CD4-positive, alpha-beta memory T cell (primary cell): ENCODE data around the gene KIF26B. TPM values are rescaled to one million over a fixed set of nuclear protein-coding genes. Genes with fewer than 3 reads are reported as not detected.
"Not testable (repeated sequence)": the region's sequence is repeated elsewhere in the genome, so short reads cannot be mapped to it uniquely, and the experiment has no call there.

ENCODE experiments used
- CTCF ChIA-PET: fragments of 350-600 bp; sonication (Branson Sonifier 250); formaldehyde crosslinking; loops from one replicate; lab custom pipeline; 2021; ENCODE audit warnings: inconsistent platforms; ENCODE audit not compliant: partially characterized antibody; lab: Charles Lee
- POLR2A ChIA-PET: fragments of 350-600 bp; sonication (Branson Sonifier 250); formaldehyde crosslinking; loops from one replicate; lab custom pipeline; 2021; ENCODE audit not compliant: partially characterized antibody; lab: Charles Lee
- DNase-seq, 5 donors: peaks; one replicate each; pipeline versions ENCODE4 v3.0.0 to v3.0.0-alpha.2; 2020 to 2022; ENCODE audit warnings: mixed read lengths in 1 of 5
- H3K27ac ChIP-seq: one replicate; pipeline ENCODE4 v1.7.0; 2013; ENCODE audit warnings: low read depth, low read length
- H3K27me3 ChIP-seq: 2 replicates; pipeline ENCODE4 v1.7.0; 2013; ENCODE audit warnings: mild to moderate bottlenecking, low read length, moderate library complexity; ENCODE audit not compliant: insufficient read depth
- H3K36me3 ChIP-seq: 2 replicates; pipeline ENCODE4 v1.7.0; 2013; ENCODE audit warnings: mild to moderate bottlenecking, low read length, moderate library complexity; ENCODE audit not compliant: insufficient read depth
- H3K4me1 ChIP-seq: 2 replicates; pipeline ENCODE4 v1.7.0; 2013; ENCODE audit warnings: mild to moderate bottlenecking, low read length, moderate library complexity; ENCODE audit not compliant: insufficient read depth
- H3K4me3 ChIP-seq, 2 donors: one replicate each; pipeline ENCODE4 v1.7.0; 2013; ENCODE audit warnings: low read length in 2 of 2, mild to moderate bottlenecking in 1 of 2
- H3K9me3 ChIP-seq, 2 donors: one replicate each; pipeline ENCODE4 v1.7.0; 2013; ENCODE audit warnings: low read length in 2 of 2, control low read depth in 1 of 2; ENCODE audit not compliant: control insufficient read depth in 1 of 2
- H3K27ac Mint-ChIP-seq, 7 donors: one replicate each; pipeline ENCODE4 v1.8.0; 2020 to 2021; ENCODE audit warnings: mixed read lengths in 7 of 7, mild to moderate bottlenecking in 6 of 7, inconsistent platforms in 3 of 7, moderate library complexity in 3 of 7
- H3K27me3 Mint-ChIP-seq, 2 donors: one replicate each; pipeline ENCODE4 v1.8.0; 2020 to 2021; ENCODE audit warnings: mixed read lengths in 2 of 2
- H3K36me3 Mint-ChIP-seq, 2 donors: one replicate each; pipeline ENCODE4 v1.8.0; 2020 to 2021; ENCODE audit warnings: mixed read lengths in 2 of 2, inconsistent platforms in 1 of 2, mild to moderate bottlenecking in 1 of 2
- H3K4me1 Mint-ChIP-seq, 4 donors: one replicate each; pipeline ENCODE4 v1.8.0; 2020 to 2021; ENCODE audit warnings: mixed read lengths in 4 of 4, mild to moderate bottlenecking in 1 of 4
- H3K4me3 Mint-ChIP-seq, 8 donors: one replicate each; pipeline ENCODE4 v1.8.0; 2020 to 2021; ENCODE audit warnings: mixed read lengths in 8 of 8, mild to moderate bottlenecking in 7 of 8, moderate library complexity in 6 of 8, inconsistent platforms in 3 of 8
- H3K9me3 Mint-ChIP-seq, 8 donors: one replicate each; pipeline ENCODE4 v1.8.0; 2020 to 2021; ENCODE audit warnings: mixed read lengths in 8 of 8, mild to moderate bottlenecking in 5 of 8, inconsistent platforms in 3 of 8, moderate library complexity in 1 of 8
- intact Hi-C: fragments of 100-400 bp; cut with micrococcal nuclease; formaldehyde crosslinking; loops from one replicate; pipeline ENCODE4 v1.15.1; 2023
- polyA plus RNA-seq, 2 donors: library from polyadenylated mRNA; unstranded; fragments of 300-500 nt; fragmentation: Illumina TruSeq; gene quantifications; one replicate each; pipeline ENCODE4 v1.2.3, GENCODE V29; 2021
- total RNA-seq, 2 experiments: library from RNA; stranded (reverse); gene quantifications; one replicate each; pipeline ENCODE4 v1.2.3, GENCODE V29; 2021

Gene KIF26B
- total and polyA plus RNA-seq, 4 experiments from 2014 or later: 0.10 TPM; not detected in 3

DNA sequence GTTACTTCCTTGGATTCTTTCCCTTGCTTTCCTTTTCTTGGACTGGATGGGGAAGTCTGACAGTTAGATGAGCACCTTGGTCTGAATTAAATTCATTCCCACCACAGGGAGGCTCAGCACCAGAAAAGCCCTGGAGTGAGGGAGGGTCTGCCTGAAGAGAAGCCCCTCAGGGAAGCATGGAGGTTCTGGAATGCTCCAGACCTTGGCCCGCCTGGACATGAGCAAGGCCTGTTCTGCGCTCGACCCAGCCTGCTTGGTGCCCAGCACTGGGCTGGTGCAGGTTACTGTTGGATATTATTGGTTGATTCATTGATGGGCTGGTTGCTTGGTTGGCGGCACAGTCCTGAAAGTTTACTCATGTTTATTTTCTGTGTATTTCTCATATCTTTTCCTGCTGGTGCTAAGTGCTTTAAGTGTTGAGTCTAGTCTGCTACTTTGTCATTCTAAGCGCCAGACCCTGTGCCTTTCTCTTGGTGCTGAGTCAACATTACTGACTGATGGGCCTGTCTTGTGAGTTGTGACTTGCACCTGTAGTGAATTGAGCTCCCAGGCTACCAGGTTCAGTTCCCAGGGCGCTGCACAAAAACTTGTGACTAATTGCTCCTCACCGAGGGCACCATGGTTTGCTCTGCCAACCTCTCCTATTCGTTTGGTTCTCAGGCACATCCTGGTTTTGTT lies 538.5 kb downstream of the KIF26B start:
- H3K27me3 Mint-ChIP-seq: no peaks in the 10 kb centered on the region
- H3K27me3 ChIP-seq: no peaks in the 10 kb centered on the region
- H3K9me3 Mint-ChIP-seq: peaks cover 0 to 19% (median 0%) of the 10 kb centered on the region in 8 donors
- H3K4me1 ChIP-seq: no peaks in the 10 kb centered on the region
- CTCF ChIA-PET: no interaction called here
- no peak overlapping the region for H3K27ac ChIP-seq
- POLR2A ChIA-PET: no interaction called here
- H3K36me3 Mint-ChIP-seq: no peaks in the 10 kb centered on the region
- no peak overlapping the region for H3K4me3 Mint-ChIP-seq
- no peaks in the 10 kb centered on the region for H3K9me3 ChIP-seq
- no peak overlapping the region for H3K27ac Mint-ChIP-seq
- H3K36me3 ChIP-seq: no peaks in the 10 kb centered on the region
- H3K4me1 Mint-ChIP-seq: no peaks in the 10 kb centered on the region
- H3K4me3 ChIP-seq: no peak overlapping the region
- no peak for DNase-seq
- intact Hi-C loops: no loop called here

DNA sequence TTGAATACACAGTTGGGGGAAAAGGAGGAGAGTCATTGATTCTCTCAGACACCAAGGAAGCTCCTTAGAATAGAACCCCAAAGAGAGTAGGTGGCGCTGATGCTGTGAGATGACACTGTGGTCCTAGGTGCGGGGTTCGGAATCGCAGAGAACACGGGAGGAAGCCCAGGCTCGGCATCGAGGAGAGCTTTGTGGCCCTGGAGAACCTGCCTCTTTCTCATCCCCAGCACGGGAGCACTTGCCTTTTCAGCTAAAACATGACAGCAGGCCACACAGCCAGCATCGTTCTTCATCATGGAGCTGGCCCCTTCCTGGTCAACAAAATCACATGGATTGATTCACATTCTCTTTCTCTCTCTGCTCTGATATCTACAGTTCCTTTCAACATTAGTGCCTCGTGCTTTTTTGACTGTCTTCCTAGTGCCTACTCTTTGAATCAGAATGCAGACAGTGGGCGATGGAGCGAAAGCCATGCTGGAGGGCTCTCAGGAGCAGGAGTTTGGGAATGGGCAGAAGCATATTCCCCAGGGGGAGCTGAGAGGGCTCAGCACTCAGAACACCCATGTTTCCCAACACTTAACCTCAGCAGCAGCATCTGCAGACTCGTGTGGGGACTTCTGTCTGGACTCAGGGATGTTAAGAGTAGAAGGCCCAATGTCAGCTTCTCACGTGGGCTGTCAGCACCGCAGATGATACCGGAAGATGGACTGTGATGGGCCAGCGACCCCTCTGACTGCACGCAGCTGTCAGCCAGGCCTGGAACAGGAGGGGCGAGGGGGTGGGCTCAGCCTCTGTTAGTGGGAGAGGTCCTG lies 539.4 kb downstream of the KIF26B start:
- intact Hi-C loops: no loop called here
- no peaks in the 10 kb centered on the region for H3K9me3 ChIP-seq
- ChIA-PET POLR2A (no interaction called here), CTCF (no interaction called here)
- H3K4me3 ChIP-seq: no peak overlapping the region
- H3K4me1 ChIP-seq: no peaks in the 10 kb centered on the region
- Mint-ChIP-seq H3K4me3 (no peak overlapping the region), H3K9me3 (peaks cover 0 to 18% (median 0%) of the 10 kb centered on the region in 8 donors), H3K27me3 (no peaks in the 10 kb centered on the region), H3K27ac (no peak overlapping the region), H3K36me3 (no peaks in the 10 kb centered on the region), H3K4me1 (no peaks in the 10 kb centered on the region)
- no peaks in the 10 kb centered on the region for H3K27me3 ChIP-seq
- no peak for DNase-seq
- H3K27ac ChIP-seq: no peak overlapping the region
- H3K36me3 ChIP-seq: no peaks in the 10 kb centered on the region

DNA sequence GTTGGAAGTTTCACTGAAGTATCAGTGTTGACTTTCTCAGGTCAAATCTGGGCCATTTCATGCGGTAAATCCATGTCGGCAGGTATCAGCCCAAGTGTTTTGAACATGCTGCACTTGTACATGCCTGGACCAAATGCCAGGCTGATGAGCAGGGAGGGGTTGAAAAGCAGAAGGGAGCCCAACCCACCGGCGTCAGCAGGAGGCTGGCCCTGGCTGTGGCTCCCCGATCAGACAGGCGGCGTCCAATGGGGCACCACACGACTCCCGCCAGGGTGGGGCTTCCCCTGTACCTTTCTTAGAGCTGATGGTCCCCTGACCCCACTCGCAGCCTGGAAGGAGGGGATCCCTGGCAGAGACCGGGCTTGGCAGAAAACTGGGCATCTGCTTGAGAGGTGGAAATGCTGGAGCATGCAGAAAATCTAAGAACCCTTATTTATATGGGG lies 540.0 kb downstream of the KIF26B start:
- H3K27me3 ChIP-seq: no peaks in the 10 kb centered on the region
- H3K9me3 Mint-ChIP-seq: peaks cover 0 to 15% (median 0%) of the 10 kb centered on the region in 8 donors
- no peaks in the 10 kb centered on the region for H3K36me3 Mint-ChIP-seq
- ChIA-PET CTCF (no interaction called here), POLR2A (no interaction called here)
- no peak overlapping the region for H3K4me3 ChIP-seq
- no peak overlapping the region for H3K27ac ChIP-seq
- no peaks in the 10 kb centered on the region for H3K9me3 ChIP-seq
- no peaks in the 10 kb centered on the region for H3K4me1 ChIP-seq
- H3K36me3 ChIP-seq: no peaks in the 10 kb centered on the region
- H3K27me3 Mint-ChIP-seq: no peaks in the 10 kb centered on the region
- no peak overlapping the region for H3K27ac Mint-ChIP-seq
- no peak overlapping the region for H3K4me3 Mint-ChIP-seq
- no peaks in the 10 kb centered on the region for H3K4me1 Mint-ChIP-seq
- intact Hi-C loops: no loop called here
- no peak for DNase-seq

DNA sequence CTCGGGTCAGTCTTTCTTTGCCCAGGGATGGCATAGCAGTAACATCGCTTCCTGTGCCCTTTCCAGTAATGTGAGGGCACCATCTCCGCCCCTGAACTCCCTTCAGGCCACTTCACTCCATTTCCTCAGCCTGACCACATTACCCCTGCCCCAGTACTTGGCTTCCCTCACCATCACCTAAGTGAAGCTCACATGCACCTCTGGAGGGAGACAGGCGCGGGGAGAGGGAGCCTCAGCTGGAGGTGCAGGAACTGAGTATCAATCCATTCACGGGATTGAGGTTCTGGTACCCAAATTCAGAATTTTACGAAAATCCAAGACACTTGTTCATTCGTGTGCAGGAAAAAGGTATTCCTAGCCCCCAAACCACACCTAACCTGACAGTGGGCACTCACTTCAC lies 540.4 kb downstream of the KIF26B start:
- no peak for DNase-seq
- no peaks in the 10 kb centered on the region for H3K36me3 ChIP-seq
- H3K36me3 Mint-ChIP-seq: no peaks in the 10 kb centered on the region
- H3K27ac Mint-ChIP-seq: no peak overlapping the region
- H3K4me1 ChIP-seq: no peaks in the 10 kb centered on the region
- H3K27me3 Mint-ChIP-seq: no peaks in the 10 kb centered on the region
- H3K9me3 Mint-ChIP-seq: peaks cover 0 to 16% (median 0%) of the 10 kb centered on the region in 8 donors
- H3K4me3 ChIP-seq: no peak overlapping the region
- H3K9me3 ChIP-seq: no peaks in the 10 kb centered on the region
- POLR2A ChIA-PET: no interaction called here
- H3K27me3 ChIP-seq: no peaks in the 10 kb centered on the region
- no peaks in the 10 kb centered on the region for H3K4me1 Mint-ChIP-seq
- H3K4me3 Mint-ChIP-seq: no peak overlapping the region
- intact Hi-C loops: no loop called here
- CTCF ChIA-PET: no interaction called here
- H3K27ac ChIP-seq: no peak overlapping the region

DNA sequence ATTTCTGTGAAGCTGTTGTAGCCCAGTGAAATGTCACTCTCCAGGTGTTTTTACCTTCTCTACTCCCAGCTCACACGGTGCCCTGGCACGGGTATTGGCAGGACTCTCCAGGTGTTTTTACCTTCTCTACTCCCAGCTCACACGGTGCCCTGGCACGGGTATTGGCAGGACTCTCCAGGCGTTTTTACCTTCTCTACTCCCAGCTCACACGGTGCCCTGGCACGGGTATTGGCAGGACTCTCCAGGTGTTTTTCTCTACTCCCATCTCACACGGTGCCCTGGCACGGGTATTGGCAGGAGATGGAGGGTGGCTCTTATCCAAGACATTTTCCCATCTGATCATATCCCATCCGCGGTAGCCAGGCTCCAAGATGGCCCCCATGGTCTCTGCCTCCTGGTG lies 540.9 kb downstream of the KIF26B start:
- H3K36me3 Mint-ChIP-seq, H3K4me1 Mint-ChIP-seq, intact Hi-C loops, H3K27ac Mint-ChIP-seq, H3K4me3 Mint-ChIP-seq, H3K36me3 ChIP-seq, H3K27me3 ChIP-seq, DNase-seq, H3K9me3 ChIP-seq, H3K27ac ChIP-seq, H3K4me3 ChIP-seq, POLR2A ChIA-PET, H3K4me1 ChIP-seq, CTCF ChIA-PET, H3K27me3 Mint-ChIP-seq: not testable (repeated sequence)
- peaks cover 0 to 16% (median 0%) of the 10 kb centered on the region in 8 donors for H3K9me3 Mint-ChIP-seq

DNA sequence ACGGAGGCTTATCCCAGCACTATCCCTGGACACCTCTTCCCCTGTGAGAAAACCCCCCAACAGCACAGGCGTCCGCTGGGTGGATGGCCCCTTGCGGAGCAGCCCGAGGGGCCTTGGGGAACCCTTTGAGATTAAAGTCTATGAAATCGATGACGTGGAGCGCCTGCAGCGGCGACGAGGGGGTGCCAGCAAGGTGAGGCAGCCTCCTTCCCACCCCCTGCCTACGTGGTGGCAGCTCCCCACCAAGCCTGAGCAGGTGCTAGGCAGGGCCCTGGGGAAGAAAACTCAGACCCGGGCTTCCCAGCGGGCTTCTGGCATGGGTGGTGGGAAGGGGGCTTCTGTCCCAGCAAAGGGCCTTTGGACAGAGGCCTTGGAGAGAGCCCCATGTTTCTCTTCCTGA lies 543.3 kb downstream of the KIF26B start:
- Histone ChIP-seq H3K27me3 (no peaks in the 10 kb centered on the region), H3K4me3 (no peak overlapping the region), H3K4me1 (no peaks in the 10 kb centered on the region), H3K27ac (no peak overlapping the region), H3K9me3 (no peaks in the 10 kb centered on the region), H3K36me3 (no peaks in the 10 kb centered on the region)
- Mint-ChIP-seq H3K27me3 (no peaks in the 10 kb centered on the region), H3K4me1 (no peaks in the 10 kb centered on the region), H3K36me3 (no peaks in the 10 kb centered on the region), H3K4me3 (no peak overlapping the region), H3K27ac (no peak overlapping the region), H3K9me3 (peaks cover 0 to 14% (median 1%) of the 10 kb centered on the region in 8 donors)
- CTCF ChIA-PET: no interaction called here
- intact Hi-C loops: no loop called here
- POLR2A ChIA-PET: no interaction called here
- no peak for DNase-seq

DNA sequence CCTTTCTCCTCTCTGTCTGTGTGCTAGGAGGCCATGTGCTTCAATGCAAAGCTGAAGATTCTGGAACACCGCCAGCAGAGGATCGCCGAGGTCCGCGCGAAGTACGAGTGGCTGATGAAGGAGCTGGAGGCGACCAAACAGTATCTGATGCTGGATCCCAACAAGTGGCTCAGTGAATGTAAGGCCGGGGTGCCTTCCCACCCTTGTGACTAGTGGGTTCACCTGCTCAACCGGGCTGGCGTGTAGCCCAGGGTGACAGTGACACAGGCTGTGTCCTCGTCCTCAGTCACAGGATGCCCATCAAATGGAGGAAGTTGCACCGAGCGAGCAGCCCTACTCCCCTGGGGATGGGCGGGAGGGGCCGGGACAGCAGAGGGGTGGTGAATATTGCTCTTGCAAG lies 544.1 kb downstream of the KIF26B start:
- DNase-seq: no peak
- no peaks in the 10 kb centered on the region for H3K9me3 ChIP-seq

More for the DNA sequence above, 544.1 kb downstream of the KIF26B start:
- CTCF ChIA-PET: no interaction called here
- H3K4me1 Mint-ChIP-seq: no peaks in the 10 kb centered on the region
- H3K27ac ChIP-seq: no peak overlapping the region
- intact Hi-C loops: no loop called here
- no peaks in the 10 kb centered on the region for H3K27me3 Mint-ChIP-seq
- H3K9me3 Mint-ChIP-seq: peaks cover 0 to 14% (median 0%) of the 10 kb centered on the region in 8 donors
- H3K36me3 Mint-ChIP-seq: no peaks in the 10 kb centered on the region
- H3K36me3 ChIP-seq: no peaks in the 10 kb centered on the region
- no peak overlapping the region for H3K4me3 ChIP-seq
- H3K4me1 ChIP-seq: no peaks in the 10 kb centered on the region
- H3K27me3 ChIP-seq: no peaks in the 10 kb centered on the region
- H3K4me3 Mint-ChIP-seq: no peak overlapping the region
- H3K27ac Mint-ChIP-seq: no peak overlapping the region
- POLR2A ChIA-PET: no interaction called here
